Suprapubic skin (tissue), 3 donors: ENCODE measurements around the gene GGT1.

Experiments used
- CTCF ChIP-seq, 2 donors: fragments of 200-600 bp in 1 of 2; fragments of 450-650 bp in 1 of 2; sonication (generic) in 1 of 2; IDR thresholded peaks; one replicate each; pipeline ENCODE4 v1.5.1; 2016 to 2019; ENCODE audit warnings: antibody characterized with exemption in 2 of 2, mild to moderate bottlenecking in 1 of 2, moderate library complexity in 1 of 2
- POLR2A ChIP-seq, 2 donors: fragments of 450-650 bp; IDR thresholded peaks; one replicate each; pipeline ENCODE4 v1.6.1; 2017; ENCODE audit warnings: antibody characterized with exemption in 2 of 2, mild to moderate bottlenecking in 2 of 2, moderate library complexity in 2 of 2

DNA sequence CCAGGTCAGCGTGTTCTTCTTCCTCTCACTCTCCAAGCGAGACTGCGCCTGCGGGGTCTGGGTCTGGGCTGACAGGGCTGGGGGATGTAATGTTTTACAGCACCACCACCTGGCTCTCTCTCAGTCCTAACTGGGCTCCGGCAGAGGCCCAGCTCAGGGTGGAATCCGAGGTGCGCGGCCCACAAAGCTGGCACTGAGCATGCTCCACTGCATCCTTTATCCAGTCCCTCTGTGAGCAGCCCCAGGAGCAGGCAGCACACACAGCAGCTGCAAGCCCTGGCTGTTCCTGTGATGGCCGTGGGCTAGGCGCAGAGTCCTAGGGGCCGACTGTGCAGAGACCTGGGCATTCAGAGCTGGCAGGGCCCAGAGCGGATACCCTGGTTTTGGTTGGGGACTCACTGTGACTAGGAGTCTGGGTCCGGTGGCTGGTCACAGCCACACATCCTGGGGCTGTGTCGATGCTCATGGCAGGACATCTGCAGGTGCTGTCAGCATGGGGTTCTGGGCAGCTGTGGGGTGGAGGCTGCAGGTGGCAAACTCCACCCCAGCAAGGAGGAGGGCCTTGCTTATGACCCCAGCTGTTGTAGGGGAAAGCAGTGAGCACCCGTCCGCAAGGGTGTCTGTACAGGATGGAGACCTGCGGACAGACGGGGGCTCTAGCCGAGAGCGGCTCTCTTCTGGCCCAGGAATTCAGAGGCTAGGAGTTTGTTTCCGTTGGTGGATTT, 14.1 kb upstream of the GGT1 start:
- no peak for TF ChIP-seq POLR2A (IDR thresholded peaks at IDR 0.05)
- TF ChIP-seq CTCF (IDR thresholded peaks at IDR 0.05): no peak
